Measurements from ENCODE around the gene OTOA.

DNA sequence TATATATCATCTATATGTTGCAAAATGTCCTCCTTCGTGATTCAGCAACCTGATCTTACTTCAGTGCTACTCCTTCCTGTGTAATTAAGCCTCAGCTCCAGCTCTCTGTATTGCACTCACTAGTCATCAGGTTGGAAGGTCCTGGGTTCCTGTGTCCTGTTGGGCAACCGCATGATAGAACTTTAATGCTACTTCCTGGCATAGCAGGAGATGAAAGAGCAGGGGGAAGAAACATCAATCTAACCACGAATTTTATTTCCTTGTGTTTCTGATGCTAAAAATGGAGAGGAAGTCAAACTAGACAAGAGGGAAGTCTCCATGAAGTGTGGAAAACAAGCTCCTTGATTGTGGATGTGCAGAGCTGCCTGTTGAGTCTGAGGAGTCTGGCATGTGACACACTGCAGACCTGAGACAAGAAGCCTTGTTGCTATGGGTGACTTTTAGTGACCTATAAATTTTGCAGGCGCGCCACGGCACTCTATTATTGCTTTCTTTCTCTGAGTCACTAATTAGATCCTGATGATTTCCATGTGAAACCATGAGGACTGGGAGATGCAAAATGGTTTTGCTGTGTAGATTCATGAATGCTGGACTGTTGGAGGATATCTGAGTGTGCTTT lies 37.0 kb upstream of the OTOA start:
- TF ChIP-seq, protein P1, sequence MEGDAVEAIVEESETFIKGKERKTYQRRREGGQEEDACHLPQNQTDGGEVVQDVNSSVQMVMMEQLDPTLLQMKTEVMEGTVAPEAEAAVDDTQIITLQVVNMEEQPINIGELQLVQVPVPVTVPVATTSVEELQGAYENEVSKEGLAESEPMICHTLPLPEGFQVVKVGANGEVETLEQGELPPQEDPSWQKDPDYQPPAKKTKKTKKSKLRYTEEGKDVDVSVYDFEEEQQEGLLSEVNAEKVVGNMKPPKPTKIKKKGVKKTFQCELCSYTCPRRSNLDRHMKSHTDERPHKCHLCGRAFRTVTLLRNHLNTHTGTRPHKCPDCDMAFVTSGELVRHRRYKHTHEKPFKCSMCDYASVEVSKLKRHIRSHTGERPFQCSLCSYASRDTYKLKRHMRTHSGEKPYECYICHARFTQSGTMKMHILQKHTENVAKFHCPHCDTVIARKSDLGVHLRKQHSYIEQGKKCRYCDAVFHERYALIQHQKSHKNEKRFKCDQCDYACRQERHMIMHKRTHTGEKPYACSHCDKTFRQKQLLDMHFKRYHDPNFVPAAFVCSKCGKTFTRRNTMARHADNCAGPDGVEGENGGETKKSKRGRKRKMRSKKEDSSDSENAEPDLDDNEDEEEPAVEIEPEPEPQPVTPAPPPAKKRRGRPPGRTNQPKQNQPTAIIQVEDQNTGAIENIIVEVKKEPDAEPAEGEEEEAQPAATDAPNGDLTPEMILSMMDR (conservative IDR thresholded peaks at IDR 0.05): no peak
- no peak for TF ChIP-seq EZH2 (IDR thresholded peaks at IDR 0.05; ENCODE audit: low read depth)

All from PC-9 (cell line).